Smooth muscle cell (in vitro differentiated cells): Measurements from ENCODE around the gene NFILZ. TPM values are rescaled to one million over a fixed set of nuclear protein-coding genes. Genes with fewer than 3 reads are reported as not detected.

Experiments used
- DNase-seq: peaks from one replicate; lab custom pipeline; 2025; ENCODE audit not compliant: unreplicated experiment; lab: John Stamatoyannopoulos, UW
- H2AFZ ChIP-seq: fragments of 200-600 bp; sonication (generic); 2 replicates; pipeline ENCODE4 v1.6.0; 2016; ENCODE audit warnings: antibody characterized with exemption, low read depth, mild to moderate bottlenecking
- H3F3A ChIP-seq: fragments of 200-600 bp; sonication (generic); 2 replicates; pipeline ENCODE4 v1.6.0; 2017; ENCODE audit warnings: antibody characterized with exemption, low read depth
- H3K27ac ChIP-seq: fragments of 200-600 bp; sonication (generic); 2 replicates; pipeline ENCODE4 v1.5.1; 2016; ENCODE audit warnings: low read depth, mild to moderate bottlenecking
- H3K27me3 ChIP-seq: fragments of 200-600 bp; sonication (generic); 2 replicates; pipeline ENCODE4 v1.6.1; 2016; ENCODE audit warnings: low read depth, mild to moderate bottlenecking
- H3K36me3 ChIP-seq: fragments of 200-600 bp; sonication (generic); 2 replicates; pipeline ENCODE4 v1.5.1; 2016; ENCODE audit warnings: low read depth
- H3K4me1 ChIP-seq: fragments of 200-600 bp; sonication (generic); 2 replicates; pipeline ENCODE4 v1.5.1; 2016; ENCODE audit warnings: low read depth
- H3K4me2 ChIP-seq: fragments of 200-600 bp; sonication (generic); 2 replicates; pipeline ENCODE4 v1.6.0; 2016; ENCODE audit warnings: mild to moderate bottlenecking
- H3K4me3 ChIP-seq: fragments of 200-600 bp; sonication (generic); 2 replicates; pipeline ENCODE4 v1.5.1; 2016; ENCODE audit warnings: mild to moderate bottlenecking
- H3K79me2 ChIP-seq: fragments of 200-600 bp; sonication (generic); 2 replicates; pipeline ENCODE4 v1.6.0; 2016; ENCODE audit warnings: low read depth, mild to moderate bottlenecking
- H3K9ac ChIP-seq: fragments of 200-600 bp; sonication (generic); 2 replicates; pipeline ENCODE4 v1.6.0; 2016; ENCODE audit warnings: low read depth
- H3K9me3 ChIP-seq: fragments of 200-600 bp; sonication (generic); replicated peaks from 2 replicates; pipeline ENCODE4 v1.5.1; 2016; ENCODE audit warnings: low read depth
- H4K20me1 ChIP-seq: fragments of 200-600 bp; sonication (generic); 2 replicates; pipeline ENCODE4 v1.6.0; 2016; ENCODE audit warnings: low read depth
- WGBS: methylation state at CpG from one replicate; pipeline ENCODE4 v1.1.7; 2016; ENCODE audit warnings: low lambda C conversion rate; 5-methylcytosine and 5-hydroxymethylcytosine counted together
- polyA plus RNA-seq: library from polyadenylated mRNA; unstranded; fragments of >200 nt; fragmentation: Nextera tagmentation; extraction: Ambion mirVana; gene quantifications from 2 replicates; pipeline ENCODE4 v1.2.1, GENCODE V29; 2016
- total RNA-seq: library from RNA; depleted of rRNA; stranded (reverse); fragments of >200 nt; gene quantifications from 2 replicates; pipeline ENCODE4 v1.2.3, GENCODE V29; 2014
- TF ChIP-seq, protein P1 (sequence below): fragments of 200-600 bp; sonication (generic); IDR thresholded peaks from 2 replicates; pipeline ENCODE4 v1.5.1; 2017; ENCODE audit warnings: borderline replicate concordance, mild to moderate bottlenecking, antibody characterized with exemption; ENCODE audit not compliant: insufficient read depth, poor library complexity, severe bottlenecking

Gene NFILZ
- total and polyA plus RNA-seq, 2 experiments from 2014 or later: not detected

DNA sequence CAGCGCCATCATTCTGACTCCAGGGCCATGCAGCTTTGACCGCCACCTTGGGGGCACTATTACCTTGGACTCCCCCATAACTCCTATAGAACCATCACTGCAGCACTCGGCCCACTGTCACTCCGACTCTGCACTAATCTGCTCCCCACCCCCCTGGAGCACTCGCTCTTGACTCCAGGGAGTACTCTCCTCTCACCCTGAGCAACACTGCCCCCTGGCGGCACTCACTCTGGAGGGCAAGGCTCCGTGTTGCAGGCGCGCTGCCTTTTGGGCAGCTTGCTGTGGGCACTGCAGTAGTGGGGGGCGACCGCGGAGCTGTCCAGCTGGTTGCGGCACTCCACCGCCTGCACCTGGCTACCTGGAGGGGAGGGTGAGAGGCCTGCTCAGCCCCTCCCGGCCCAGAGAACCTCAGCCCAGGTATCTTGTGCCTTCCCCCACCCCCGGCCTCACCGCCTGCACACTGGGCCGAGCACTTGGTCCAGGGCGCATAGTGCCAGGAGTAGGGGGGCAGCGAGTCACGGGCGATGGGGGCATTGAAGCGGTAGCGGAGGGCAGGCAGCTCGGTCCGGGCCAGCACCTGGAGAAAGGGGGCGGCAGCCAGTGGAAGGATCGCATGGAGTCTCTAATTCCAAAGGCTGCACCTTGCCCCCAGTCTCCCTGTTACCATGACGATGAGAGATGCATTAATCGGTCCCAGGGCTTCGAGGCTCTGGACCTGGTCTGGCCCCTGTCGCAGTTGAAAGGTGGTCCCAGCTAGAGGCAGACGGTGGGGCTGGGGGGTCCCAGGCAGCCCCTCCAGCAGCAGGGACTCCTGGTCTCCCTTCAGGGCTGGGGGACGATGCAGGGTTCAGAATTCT, 44.3 kb upstream of the NFILZ start:
- WGBS: 69% methylated on average over 34 of the region's 34 CpGs
- TF ChIP-seq, protein P1, sequence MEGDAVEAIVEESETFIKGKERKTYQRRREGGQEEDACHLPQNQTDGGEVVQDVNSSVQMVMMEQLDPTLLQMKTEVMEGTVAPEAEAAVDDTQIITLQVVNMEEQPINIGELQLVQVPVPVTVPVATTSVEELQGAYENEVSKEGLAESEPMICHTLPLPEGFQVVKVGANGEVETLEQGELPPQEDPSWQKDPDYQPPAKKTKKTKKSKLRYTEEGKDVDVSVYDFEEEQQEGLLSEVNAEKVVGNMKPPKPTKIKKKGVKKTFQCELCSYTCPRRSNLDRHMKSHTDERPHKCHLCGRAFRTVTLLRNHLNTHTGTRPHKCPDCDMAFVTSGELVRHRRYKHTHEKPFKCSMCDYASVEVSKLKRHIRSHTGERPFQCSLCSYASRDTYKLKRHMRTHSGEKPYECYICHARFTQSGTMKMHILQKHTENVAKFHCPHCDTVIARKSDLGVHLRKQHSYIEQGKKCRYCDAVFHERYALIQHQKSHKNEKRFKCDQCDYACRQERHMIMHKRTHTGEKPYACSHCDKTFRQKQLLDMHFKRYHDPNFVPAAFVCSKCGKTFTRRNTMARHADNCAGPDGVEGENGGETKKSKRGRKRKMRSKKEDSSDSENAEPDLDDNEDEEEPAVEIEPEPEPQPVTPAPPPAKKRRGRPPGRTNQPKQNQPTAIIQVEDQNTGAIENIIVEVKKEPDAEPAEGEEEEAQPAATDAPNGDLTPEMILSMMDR: peak; percentile 65
- no peak overlapping the region for H3K4me2 ChIP-seq
- H3K36me3 ChIP-seq: no peaks in the 10 kb centered on the region
- H4K20me1 ChIP-seq: no peaks in the 10 kb centered on the region
- H3K79me2 ChIP-seq: no peaks in the 10 kb centered on the region
- H3F3A ChIP-seq: no peaks in the 10 kb centered on the region
- peak; percentile 10 for DNase-seq
- H3K27me3 ChIP-seq: no peaks in the 10 kb centered on the region
- H3K9ac ChIP-seq: no peak overlapping the region
- H3K4me3 ChIP-seq: no peak overlapping the region
- H3K4me1 ChIP-seq: no peaks in the 10 kb centered on the region
- H2AFZ ChIP-seq: no peak overlapping the region
- H3K9me3 ChIP-seq: no peaks in the 10 kb centered on the region
- H3K27ac ChIP-seq: no peak overlapping the region

DNA sequence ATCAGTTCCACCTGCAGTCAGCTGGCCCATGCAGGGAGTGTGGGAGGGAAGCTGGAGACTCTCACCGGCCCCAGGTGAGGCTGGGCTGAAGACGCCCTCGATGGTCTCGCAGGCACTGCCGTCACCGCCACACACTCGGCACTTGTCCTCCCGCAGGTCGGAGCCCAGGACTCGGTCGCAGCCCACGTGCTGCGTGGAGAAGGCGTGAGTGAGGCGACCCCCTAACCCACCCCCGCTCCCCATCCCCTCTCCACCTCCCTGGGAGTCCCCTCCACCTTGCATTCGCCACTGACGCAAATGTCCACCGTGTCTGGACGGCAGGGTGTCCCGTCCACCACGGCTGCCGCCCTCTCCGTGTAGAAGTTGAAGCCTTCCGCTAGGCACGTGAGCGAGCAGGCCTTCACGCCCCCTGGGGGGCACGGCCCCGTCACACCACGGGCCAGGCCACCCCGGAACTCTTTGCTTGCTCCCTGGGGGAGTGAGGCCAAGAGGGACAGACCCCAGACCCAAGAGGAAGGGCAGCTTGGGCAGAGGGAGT, 41.2 kb upstream of the NFILZ start:
- Histone ChIP-seq H3K27me3 (no peaks in the 10 kb centered on the region), H3K9ac (no peak overlapping the region), H4K20me1 (no peaks in the 10 kb centered on the region), H3K27ac (no peak overlapping the region), H3F3A (no peaks in the 10 kb centered on the region), H3K4me1 (peaks cover 3% of the 10 kb centered on the region), H3K79me2 (no peaks in the 10 kb centered on the region), H3K9me3 (no peaks in the 10 kb centered on the region), H3K4me3 (no peak overlapping the region), H2AFZ (no peak overlapping the region), H3K36me3 (no peaks in the 10 kb centered on the region), H3K4me2 (no peak overlapping the region)
- DNase-seq: no peak
- TF ChIP-seq, protein P1: no peak
- WGBS: 92% methylated on average over 30 of the region's 32 CpGs

DNA sequence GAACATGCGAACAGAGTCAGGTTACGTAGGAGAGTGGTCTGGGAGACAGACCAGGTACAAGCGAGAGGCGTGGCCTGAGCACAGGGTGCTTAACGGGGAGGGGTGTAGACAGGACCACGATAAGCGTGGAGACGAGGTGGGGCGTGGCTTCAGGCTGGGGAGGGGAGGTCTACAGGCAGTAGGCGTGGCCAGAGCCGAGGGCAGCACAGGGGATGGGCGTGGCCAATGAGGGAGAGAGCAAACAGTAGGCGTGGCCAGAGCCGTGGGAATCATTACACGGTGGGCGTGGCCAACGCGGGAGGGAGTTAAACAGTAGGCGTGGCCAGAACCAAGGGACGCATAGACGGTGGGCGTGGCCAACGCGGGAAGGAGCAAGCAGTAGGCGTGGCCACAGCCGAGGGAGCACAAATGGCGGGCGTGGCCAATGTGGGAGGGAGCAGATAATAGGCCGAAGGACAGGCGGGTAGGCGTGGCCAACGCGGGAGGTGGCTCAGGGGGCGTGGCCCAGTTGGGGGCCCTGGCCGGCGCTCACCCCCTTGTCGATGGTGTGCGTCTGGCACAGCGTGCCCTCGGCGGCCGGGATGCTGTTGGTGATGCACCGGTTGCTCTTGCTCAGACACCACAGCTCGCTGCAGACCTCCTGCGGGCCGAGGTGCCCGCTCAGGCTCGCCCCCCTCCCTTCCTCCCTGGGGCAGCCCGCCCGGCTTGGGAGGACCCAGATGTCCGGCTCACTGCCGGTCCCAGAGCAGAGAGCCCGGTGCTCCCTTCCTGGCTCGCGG, 38.0 kb upstream of the NFILZ start:
- Histone ChIP-seq H3K9me3 (no peaks in the 10 kb centered on the region), H3K4me2 (peak overlapping the region; percentile 85), H3K9ac (no peak overlapping the region), H3K4me1 (peaks cover 3% of the 10 kb centered on the region), H3K79me2 (no peaks in the 10 kb centered on the region), H3F3A (no peaks in the 10 kb centered on the region), H3K36me3 (no peaks in the 10 kb centered on the region), H3K27me3 (no peaks in the 10 kb centered on the region), H2AFZ (no peak overlapping the region), H3K4me3 (peak overlapping the region; percentile 51), H4K20me1 (no peaks in the 10 kb centered on the region), H3K27ac (no peak overlapping the region)
- WGBS: 2% methylated on average over 47 of the region's 55 CpGs
- DNase-seq: peak; percentile 99
- TF ChIP-seq, protein P1: no peak
